CD4-positive, alpha-beta T cell treated with Interferon alpha-2 for 1 hour (primary cell): ENCODE measurements around the gene CHN2.
"Not testable (repeated sequence)": the region's sequence is repeated elsewhere in the genome, so short reads cannot be mapped to it uniquely, and the experiment has no call there.

ENCODE experiments used
- DNase-seq, 2 donors: peaks; one replicate each; pipeline ENCODE4 v3.0.0-alpha.2; 2020 to 2022

CHN2 gene

GRCh38 chr7:29262191-29262917, 67.8 kb downstream of the CHN2 start:
- no peak for DNase-seq

DNA sequence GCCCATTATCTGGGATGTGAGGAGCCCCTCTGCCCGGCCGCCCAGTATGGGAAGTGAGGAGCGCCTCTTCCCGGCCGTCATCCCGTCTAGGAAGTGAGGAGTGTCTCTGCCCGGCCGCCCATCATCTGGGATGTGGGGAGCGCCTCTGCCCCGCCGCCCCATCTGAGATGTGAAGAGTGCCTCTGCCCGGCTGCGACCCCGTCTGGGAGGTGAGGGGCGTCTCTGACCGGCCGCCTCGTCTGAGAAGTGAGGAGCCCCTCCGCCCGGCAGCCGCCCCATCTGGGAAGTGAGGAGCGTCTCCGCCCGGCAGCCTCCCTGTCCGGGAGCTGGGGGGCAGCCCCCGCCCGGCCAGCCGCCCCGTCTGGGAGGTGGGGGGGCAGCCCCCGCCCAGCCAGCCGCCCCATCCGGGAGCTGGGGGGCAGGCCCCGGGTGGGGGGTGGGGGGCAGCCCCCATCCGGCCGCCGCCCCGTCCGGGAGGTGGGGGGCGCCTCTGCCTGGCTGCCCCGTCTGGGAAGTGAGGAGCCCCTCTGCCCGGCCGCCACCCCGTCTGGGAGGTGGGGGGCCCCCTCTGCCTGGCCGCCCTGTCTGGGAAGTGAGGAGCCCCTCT, 69.1 kb downstream of the CHN2 start:
- DNase-seq, result not testable (repeated sequence)

DNA sequence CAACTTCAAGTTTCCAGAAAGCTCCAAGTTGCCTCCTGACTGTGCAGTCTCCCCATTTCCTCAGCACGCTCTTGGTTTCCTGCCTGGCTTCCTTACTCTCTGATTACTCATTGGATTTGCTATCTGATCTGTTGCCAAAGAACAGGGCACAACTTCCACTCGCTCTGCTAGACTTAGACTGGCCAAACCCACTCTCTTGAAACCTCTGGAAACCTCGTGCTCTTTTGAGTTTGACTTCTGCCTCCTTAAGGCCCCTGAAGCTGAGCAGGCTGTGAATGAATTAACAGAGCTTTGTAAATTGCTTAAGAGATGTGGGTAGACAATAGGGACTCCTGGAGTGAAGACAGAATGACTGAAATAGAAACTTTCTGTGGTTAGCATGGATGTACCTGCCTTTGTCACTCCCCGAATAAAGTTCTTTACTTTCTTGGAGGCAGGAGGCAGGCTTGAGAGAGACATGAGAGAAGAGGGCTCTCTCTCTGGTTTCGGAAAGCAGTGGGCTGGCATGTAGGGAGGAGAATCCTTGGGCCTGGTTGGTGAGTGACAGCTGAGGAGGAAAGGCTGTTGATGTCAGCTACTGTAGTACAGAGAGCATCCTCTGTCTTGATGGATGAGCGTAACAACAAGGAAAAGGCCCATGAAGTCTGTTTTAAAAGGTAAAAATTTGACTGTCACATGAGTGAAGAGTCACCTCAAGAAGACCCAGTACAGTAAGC, 70.8 kb downstream of the CHN2 start:
- no peak for DNase-seq

GRCh38 chr7:29269935-29270334, 75.4 kb downstream of the CHN2 start:
- DNase-seq, result no peak

DNA sequence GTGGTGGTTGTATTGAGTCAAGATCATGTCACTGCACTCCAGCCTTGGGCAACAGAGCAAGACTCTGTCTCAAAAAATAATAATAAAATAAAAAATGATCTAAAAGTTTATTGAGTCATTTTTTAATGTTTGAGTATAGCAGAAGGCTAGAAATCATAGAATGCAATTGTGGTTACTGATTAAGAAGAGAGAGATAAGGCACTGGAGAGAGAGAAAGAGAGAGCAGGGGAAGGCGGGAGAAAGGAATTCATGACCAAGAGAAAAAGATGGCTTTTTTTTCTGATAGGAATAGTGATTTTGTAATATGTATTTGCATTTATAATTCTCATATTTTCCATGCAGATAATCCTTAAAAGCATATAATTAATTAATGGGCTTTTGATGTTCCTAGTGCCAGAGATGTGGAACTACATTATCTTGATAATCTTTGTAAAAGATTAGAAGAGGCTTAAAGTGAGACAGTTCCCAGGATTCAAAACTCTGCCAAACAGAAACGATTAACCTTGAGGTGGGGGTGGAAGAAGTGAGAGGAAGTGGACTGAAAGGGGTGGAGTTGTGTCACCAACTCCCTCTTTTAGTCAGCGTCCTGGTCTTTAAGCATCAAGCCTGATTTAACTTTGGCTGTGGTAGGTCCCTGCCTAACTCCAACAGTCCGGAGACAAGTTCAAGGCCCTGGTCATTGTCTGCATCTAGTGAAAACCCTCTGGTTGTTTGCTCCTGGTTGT, 76.2 kb downstream of the CHN2 start:
- DNase-seq, result no peak

DNA sequence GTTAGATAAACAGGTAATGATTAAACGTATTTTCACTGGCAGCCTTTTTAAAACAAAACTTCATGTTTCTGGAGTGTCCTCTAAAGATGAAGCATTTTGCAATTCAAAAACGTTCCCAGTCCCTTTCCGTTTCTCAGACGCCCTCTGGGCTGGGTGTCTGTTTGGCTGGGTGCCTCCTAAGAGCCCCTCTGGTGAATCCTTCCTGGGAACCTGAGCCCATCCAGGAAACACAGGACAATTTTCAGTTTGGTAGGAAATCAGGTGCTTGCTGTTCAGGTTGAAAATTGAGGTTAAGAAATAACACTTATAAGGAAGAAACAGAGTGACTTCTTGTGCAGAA, 76.7 kb downstream of the CHN2 start:
- DNase-seq, result no peak

DNA sequence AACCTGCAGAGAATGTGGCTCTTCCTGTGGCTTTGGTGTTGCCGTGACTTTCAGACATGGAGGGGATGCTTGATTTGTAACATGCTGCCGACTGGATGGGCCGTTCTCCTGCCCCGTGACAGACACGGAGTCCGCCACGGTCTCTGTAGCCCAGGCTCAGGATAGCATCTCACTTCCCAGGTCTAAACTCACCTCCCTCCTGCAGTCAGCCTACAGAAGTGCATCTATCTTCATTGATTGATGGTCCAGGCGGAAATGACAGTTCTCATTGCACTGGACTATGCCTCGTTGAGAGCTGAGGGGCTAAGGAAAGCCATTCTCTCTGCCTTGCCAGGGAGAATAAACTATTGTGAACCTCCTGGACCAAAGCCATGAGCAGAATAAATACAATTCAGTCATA, 77.5 kb downstream of the CHN2 start:
- no peak for DNase-seq

GRCh38 chr7:29274146-29275017, 79.8 kb downstream of the CHN2 start:
- no peak for DNase-seq

GRCh38 chr7:29275018-29275318, 80.4 kb downstream of the CHN2 start:
- no peak for DNase-seq

- DNase-seq, result no peak
These were observed 80.9 kb downstream of the CHN2 start for GRCh38 chr7:29275493-29275892.

GRCh38 chr7:29276199-29276598, 81.6 kb downstream of the CHN2 start:
- no peak for DNase-seq

- DNase-seq, result no peak
These were observed 82.2 kb downstream of the CHN2 start for GRCh38 chr7:29276806-29277205.

GRCh38 chr7:29277436-29278215, 83.1 kb downstream of the CHN2 start:
- DNase-seq, result no peak

DNA sequence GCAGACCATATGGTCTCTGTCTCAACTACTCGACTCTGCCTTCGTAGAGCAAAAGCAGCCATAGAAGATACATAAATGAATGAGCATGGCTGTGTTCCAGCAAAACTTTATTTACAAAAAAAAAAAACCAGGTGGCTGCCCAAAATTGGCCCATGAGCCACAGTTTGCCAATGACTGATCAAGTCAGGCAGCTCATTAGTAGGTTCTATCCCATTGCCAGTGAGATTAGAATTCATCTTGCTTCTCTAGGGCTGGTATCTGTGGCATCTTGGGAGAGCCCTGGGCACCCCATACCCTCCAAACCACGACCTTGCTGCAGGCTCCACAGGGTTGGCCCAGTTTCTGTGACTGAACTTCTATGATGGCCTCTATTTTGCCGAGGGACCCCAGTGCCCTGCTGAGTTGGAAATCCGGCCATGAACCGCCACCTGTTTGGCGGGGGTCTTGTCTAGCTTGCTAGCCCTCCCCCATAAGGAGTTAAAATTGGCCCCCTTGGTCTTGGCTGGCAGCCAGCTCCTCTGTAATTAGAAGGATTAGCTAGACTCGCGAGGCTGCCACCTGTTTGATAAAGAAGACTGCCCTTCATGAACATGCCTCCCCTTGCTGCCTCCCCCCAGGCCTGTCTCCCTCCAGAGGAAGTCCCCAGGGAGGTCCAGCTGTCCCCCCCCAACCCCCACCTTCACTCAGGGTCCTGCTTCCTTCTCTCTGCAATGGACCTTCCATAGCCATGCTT, 83.9 kb downstream of the CHN2 start:
- no peak for DNase-seq

GRCh38 chr7:29281782-29282541, 87.4 kb downstream of the CHN2 start:
- no peak for DNase-seq

DNA sequence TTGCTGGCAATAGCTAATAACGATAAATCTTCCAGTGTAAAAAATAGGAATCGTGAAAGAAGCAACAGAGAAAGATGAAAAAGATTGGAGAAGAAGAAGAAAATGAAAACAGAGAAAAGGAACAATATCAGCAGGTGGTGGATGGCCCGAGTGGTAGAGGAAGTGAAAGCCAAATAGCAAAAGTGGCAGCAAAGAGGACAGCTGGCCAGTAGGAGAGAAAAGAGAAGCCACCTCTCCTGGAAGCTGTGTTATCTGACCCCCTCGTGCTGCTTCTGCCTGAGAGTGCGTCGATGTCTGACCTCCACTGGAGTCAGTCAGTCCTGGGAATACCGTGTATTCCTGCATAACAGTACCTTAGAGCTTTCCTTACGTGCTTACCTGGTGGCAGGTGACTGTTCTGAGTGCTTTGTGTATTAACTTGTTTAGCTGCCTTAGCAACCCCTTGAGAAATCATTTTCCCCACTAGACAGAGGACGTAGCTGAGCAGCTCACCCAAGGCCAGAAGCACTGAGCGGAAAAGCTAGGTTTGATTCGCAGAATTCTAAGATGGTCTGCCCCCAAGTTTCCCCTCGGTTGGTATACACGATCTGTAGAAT, 88.3 kb downstream of the CHN2 start:
- no peak for DNase-seq

DNA sequence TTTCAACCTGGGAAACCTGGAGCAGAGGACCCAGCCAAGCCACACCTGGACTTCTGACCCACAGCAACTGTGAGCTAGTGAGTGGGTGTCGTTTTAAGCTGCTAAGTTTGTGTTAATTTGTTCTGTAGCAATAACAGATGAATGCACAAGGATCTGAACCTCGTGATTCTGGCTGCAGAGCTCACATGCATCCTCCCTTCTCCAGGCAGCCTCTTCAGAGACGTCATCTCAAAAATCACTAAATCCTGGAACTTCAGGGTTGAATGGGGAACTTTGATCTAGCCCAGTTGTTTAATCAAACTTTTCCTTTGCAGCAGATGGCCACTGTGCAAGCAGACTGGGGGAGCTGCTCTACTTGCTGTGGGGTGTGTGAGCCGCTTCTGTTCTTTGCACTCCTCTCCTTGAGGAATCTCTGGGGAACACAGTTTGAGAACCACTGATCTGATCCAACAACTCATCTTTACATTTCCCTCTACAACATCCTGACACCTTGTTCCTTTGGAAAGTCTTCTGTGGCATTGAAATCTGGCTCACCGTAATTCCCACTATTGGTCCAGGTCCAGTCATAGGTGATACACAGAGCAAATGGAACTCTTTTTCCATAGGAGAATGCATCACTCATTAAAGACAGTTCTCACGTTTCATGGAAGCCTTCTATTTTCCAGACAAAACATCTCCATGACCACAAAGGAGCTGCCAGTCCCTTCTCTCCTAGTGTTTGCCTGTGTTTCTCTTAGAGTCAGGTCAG, 90.3 kb downstream of the CHN2 start:
- no peak for DNase-seq

DNA sequence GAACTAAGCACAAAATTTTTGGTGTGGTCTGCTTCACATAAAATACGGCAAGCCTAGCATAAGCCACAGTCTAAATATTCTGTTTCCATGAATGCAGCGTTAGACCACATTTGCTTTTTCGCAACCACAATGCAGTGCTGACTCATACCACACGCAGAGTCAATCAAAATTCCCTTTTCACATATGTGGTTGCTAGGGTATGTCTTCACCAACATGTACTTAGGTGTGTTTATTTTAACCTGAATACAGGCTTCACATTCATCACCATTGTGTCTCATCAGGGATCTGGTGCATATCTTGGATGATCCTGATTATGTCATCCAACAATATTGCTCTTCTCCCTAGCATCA, 90.8 kb downstream of the CHN2 start:
- DNase-seq, result peak; percentile 30 to 48

GRCh38 chr7:29285861-29286260, 91.3 kb downstream of the CHN2 start:
- no peak for DNase-seq
